Ecto neural progenitor cell (in vitro differentiated cells): ENCODE data around the gene JDP2.
"Not testable (repeated sequence)": the region's sequence is repeated elsewhere in the genome, so short reads cannot be mapped to it uniquely, and the experiment has no call there.

ENCODE experiments used
- DNase-seq: peaks from one replicate; pipeline ENCODE4 v3.0.0-alpha.2; 2018; ENCODE audit warnings: low spot score

JDP2 gene, protein sequence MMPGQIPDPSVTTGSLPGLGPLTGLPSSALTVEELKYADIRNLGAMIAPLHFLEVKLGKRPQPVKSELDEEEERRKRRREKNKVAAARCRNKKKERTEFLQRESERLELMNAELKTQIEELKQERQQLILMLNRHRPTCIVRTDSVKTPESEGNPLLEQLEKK

DNA sequence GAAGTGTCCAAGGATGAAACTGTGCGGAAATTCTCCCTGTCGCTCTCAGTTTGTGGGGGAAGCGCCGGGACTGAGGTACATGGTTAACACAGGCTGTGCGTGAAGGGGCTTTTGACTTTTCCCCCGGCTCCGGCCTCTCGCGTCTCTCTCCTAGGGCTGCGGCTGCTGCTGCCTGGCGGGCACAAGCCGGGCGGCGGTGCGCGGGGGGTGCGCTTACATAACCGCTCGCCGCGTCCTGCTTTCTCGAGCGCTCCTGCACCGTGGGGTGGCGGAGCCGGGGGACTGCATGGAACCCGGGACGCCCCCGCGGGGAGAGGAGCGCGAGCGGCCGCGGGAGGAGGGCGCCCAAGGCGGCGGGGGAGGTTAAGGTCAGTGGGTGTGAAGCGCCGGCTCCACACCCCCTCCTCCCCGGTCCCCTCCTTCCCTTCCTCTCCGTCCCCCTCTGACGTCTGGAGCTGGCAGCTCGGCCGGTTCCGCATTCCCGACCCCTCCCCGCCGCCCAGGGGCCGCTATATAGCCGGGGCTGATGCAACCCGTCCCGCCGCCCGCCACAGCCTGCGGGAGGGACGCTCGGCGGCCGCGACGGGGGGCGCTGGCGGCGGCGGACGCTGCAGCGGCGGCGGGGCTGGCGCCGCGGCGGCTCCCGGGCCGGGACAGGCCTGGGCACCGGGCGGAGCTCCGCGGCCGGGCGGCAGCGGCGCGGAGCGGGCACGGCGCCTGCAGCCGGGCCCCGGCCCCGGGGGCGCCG lies at the start of gene JDP2:
TSS of gene JDP2 (plus strand) at position 541 of the 748 bp plus-strand sequence. CDS start 9,899 bp downstream, outside the sequence.
- DNase-seq: peak; percentile 83

GRCh38 chr14:75379246-75379929 lies 48.4 kb upstream of the JDP2 start:
- DNase-seq: no peak

DNA sequence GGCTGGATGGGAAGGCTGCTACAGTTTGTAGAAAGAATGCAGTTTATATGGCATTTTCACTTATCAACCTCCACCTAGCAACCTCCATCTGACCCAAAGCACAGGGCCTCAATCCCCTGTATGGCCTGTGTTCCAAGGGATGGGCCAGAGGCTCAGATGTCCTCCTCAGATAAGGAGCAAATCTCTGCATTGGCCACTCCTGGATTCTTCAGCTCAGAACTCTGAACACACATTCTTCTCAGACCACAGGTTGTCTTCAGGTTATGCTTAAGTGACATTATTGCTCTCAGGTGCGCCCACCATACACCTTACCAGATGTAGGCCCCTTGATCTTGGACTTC lies 47.9 kb upstream of the JDP2 start:
- DNase-seq: no peak

GRCh38 chr14:75380656-75381055 lies 47.2 kb upstream of the JDP2 start:
- DNase-seq: no peak

DNA sequence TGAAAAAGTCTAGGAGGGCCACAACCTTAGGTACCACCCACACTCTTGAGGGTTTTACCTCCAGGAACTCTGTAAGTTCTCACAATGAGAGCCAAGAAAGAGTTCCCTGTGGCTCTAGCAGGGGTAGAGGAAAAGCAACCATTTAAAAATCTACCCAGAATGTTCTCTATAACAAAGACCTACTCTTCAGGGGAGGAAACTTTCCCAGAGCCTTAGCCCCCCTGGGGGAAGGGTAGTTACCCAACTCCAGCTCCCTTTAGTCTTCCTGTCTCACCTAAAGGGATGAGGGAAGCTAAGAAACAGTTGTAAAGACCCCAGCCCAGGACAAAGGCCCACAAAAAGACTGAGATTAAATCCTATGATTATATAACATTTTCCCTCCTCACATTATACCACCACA lies 46.2 kb upstream of the JDP2 start:
- no peak for DNase-seq

GRCh38 chr14:75383219-75383618 lies 44.6 kb upstream of the JDP2 start:
- DNase-seq: not testable (repeated sequence)

- no peak for DNase-seq
Observed at GRCh38 chr14:75383721-75384120, 44.1 kb upstream of the JDP2 start.

- no peak for DNase-seq
Observed at GRCh38 chr14:75389679-75390078, 38.1 kb upstream of the JDP2 start.

DNA sequence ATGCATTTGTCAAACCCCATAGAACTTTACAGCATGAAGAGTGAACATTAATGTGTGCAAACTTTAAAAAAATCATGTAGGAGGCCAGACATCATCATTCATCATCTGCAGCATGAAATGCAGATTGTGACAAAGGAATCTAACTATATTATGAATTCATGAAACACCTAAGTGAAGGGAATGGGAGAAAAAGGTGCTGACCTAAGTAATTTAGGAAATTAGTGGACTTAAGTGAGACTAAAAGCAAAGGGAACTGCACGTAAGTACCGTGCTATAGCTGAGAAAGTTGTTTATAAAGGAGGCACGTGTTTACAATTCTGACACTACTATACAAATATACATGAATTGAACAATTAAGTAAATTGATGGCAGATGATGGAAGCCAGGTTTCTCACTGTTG lies 37.6 kb upstream of the JDP2 start:
- no peak for DNase-seq

DNA sequence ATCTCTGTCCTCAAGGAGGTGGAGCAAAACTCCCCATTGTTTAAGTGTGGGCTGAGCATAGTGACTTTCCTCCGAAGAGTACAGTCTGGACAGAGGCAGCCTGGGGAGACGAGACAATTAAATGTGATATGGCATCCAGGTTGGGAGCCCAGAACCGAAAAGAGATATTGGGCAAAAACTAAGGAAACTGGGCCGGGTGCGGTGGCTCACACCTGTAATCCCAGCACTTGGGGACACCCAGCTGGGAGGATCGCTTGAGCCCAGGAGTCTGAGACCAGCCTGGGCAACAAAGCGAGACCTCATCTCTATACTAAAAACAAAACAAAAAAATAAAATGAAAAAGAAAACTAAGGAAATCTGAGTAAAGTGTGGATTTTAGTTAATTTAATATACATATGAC lies 35.9 kb upstream of the JDP2 start:
- DNase-seq: no peak

GRCh38 chr14:75392686-75393641 lies 34.9 kb upstream of the JDP2 start:
- no peak for DNase-seq

DNA sequence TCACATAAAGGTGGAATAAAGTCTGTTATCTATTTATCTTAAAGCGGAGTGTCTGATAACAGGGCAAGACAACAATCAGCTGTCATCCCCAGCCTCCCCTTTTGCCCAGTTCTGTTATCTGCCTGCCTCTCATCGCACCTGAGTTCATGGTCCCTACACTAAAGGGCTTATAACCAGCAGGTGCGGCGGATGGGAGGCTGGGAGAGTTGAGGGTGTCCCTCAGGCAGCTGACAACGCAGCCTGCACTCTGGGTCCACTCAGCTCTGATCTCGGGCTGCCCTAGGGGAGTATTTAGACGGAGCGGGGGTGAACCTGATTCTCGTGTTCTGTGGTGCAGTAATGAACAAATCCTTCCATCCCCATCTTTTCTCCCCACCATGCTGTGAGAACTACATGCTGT lies 34.0 kb upstream of the JDP2 start:
- no peak for DNase-seq

GRCh38 chr14:75395862-75396261 lies 32.0 kb upstream of the JDP2 start:
- no peak for DNase-seq

DNA sequence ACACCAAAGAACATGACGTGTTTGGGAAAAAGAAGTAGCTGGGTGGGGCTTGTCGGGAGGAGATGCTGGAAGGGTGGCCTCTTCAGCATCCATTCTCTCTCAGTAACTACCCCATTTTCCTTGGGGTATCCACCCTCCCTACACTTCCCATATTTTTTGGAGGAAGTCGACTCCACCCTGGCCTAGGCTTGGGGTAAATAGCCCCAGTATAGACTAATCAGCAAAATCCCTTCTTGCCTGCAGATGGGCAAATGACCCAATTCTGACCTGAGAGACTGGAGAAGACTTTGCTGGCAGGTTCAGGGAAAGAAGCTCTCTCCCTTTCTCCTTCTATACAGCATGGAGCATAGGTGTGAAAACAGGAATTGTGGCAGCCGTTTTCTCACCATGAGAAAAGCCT lies 28.5 kb upstream of the JDP2 start:
- no peak for DNase-seq

DNA sequence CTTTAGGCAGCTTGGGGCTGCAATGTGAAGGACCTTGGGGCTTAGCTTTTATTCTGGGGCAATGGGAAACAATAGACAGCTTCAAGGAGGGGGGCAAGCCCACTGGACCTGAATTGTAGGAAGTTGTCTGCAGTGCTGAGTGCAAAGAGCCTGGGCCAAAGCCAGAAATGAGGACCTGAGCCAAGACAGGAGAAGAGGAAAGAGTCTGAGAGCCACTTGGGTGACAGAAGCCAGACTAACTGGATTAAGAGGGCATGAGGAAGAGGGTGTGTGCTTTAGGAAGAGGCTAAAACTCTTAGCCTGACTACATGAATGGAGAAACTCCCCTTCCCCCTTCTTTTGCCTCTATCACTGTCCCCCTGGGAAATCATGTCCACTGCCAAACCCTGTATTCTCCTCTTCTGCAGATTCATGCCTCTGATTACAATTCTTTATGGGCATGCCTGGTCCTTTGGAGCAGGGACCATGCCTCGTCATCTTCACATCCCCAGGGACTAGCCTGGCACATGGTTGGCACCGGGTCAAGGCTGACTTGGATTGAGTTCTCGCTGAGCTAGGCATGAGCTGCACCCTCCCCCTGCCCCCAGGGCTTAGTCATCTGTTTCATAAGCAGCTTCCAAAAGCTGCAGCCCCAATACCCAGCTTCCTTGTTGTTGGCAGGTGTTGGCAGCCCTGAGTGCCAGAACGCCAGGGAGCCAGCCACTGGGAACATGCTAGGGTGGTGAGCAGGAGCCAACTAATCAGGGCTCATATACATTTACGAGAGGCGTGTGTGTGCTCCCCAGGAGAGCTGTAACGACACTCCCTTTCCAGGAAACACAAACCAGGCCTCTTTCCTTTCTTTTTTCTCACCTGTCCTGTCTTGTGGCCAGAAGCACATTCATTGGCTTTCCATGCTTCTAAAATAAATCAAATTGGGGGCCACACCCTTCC lies 27.7 kb upstream of the JDP2 start:
- DNase-seq: no peak

DNA sequence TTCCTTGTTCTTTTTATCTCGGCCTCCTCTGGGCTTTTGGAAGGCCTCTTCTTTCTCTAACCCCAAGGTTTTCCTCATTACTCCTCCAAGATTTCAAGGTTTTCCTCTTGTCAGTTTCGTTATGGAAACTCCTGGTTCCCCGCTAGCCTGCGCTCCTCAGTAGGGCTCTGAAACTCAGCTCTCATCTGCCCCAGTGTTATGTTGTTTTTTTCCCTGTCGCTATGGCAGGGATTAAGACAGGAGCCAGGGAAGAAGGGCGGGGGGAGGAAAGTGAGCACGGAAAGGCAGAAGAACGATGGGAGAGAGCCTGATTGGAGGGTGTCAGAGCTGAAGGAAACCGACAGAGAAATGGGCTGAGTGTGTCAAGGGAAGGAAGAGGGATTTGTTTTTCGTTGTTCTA lies 26.5 kb upstream of the JDP2 start:
- peak; percentile 73 for DNase-seq

DNA sequence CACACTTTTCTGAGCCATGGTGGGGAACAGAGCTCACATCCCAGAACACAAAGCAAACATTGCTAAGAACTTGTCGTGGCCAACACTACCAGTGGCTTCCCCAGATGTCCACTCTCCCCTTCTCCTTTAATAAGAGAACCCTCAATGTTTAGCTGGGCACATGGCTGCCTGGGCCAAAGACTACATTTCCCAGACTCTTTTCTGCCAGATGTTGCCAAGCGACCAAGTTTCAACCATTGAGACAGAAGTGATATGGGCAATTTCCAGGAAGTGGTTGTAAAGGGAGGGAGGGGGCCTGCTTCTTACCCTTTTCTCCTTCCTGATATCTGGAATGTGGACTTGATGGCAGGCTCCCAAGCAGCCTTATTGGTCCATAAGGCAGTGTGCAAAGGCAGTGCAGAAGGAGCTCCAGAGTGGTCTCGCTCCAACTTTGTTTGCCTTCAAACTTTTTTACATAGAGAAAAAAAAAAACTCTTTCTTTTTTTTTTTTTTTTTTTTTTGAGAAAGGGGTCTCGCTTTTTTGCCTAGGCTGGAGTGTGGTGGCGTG lies 24.9 kb upstream of the JDP2 start:
- no peak for DNase-seq

DNA sequence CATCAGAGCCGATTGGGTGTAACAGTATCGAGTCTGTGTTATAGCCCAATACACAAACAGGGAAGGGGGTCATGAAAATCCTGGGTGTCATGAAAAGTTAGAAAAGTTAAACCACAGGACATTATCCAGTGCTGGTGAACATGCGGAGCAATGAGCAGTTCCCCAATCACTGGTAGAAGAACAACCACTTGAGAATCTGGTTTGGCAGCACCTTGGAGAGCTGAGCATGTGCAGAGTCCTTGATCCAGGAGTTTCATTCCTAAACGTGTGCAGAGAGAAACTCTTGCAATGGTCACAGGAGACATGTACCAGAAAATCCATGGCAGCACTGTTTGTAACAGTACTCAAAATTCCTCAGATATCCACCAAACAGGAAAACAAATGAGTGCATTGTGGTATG lies 23.0 kb upstream of the JDP2 start:
- no peak for DNase-seq

GRCh38 chr14:75406102-75406501 lies 21.7 kb upstream of the JDP2 start:
- no peak for DNase-seq

DNA sequence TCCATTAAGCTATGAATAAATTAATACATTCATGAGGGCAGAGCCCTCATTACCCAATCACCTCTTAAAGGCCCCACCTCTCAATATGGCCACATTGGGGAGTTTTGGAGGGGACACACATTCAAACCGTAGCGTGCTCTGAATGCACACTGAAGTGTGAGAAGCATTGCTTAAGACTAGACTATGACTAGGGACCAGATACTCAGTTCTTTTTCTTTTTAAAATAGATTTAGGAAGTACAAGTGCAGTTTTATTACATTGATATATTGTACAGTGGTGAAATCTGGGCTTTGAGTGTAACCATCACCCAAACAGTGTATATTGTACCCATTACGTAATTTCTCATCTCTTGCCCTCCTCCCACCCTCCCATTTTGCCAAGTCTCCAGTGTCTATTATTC lies 21.0 kb upstream of the JDP2 start:
- DNase-seq: no peak
